ENCODE data around the gene GNG2. TPM values are rescaled to one million over a fixed set of nuclear protein-coding genes. Genes with fewer than 3 reads are reported as not detected.

The GNG2 gene
- total and polyA plus RNA-seq, 2 experiments from 2014 or later, result 3.3 to 4.5 TPM

GRCh38 chr14:51828017-51828797 lies 32.2 kb upstream of the GNG2 start:
- H3K36me3 ChIP-seq, result no peaks in the 10 kb centered on the region
- no peak overlapping the region for H3K27ac ChIP-seq
- no peaks in the 10 kb centered on the region for H3K4me1 ChIP-seq (ENCODE audit: low read depth)
- H3K4me3 ChIP-seq, result no peak overlapping the region
- DNase-seq (ENCODE audit: low read depth in 1 of 2, low spot score in 1 of 2), result peak in 1 of 2 donors; percentile 34
- no peaks in the 10 kb centered on the region for H3K27me3 ChIP-seq
- TF ChIP-seq CTCF (IDR thresholded peaks at IDR 0.05; ENCODE audit: low read depth, low read length), result no peak
- no peaks in the 10 kb centered on the region for H3K9me3 ChIP-seq (ENCODE audit: low read depth)

- Histone ChIP-seq H3K4me1 (ENCODE audit: low read depth) (peaks cover 12% of the 10 kb centered on the region), H3K27ac (no peak overlapping the region), H3K4me3 (no peak overlapping the region), H3K27me3 (no peaks in the 10 kb centered on the region), H3K9me3 (ENCODE audit: low read depth) (no peaks in the 10 kb centered on the region), H3K36me3 (no peaks in the 10 kb centered on the region)
- TF ChIP-seq CTCF (IDR thresholded peaks at IDR 0.05; ENCODE audit: low read depth, low read length), result no peak
- DNase-seq (ENCODE audit: low read depth in 1 of 2, low spot score in 1 of 2), result peak in 1 of 2 donors; percentile 58
These were observed 26.2 kb upstream of the GNG2 start for GRCh38 chr14:51834240-51834639.

GRCh38 chr14:51836417-51836816 lies 24.0 kb upstream of the GNG2 start:
- Histone ChIP-seq H3K4me1 (ENCODE audit: low read depth) (peaks cover 12% of the 10 kb centered on the region), H3K27ac (no peak overlapping the region), H3K9me3 (ENCODE audit: low read depth) (no peaks in the 10 kb centered on the region), H3K4me3 (no peak overlapping the region), H3K36me3 (no peaks in the 10 kb centered on the region), H3K27me3 (no peaks in the 10 kb centered on the region)
- no peak for DNase-seq (ENCODE audit: low read depth in 1 of 2, low spot score in 1 of 2)
- no peak for TF ChIP-seq CTCF (IDR thresholded peaks at IDR 0.05; ENCODE audit: low read depth, low read length)

GRCh38 chr14:51844081-51844881 lies 16.1 kb upstream of the GNG2 start:
- Histone ChIP-seq H3K27ac (no peak overlapping the region), H3K4me1 (ENCODE audit: low read depth) (peaks cover 13% of the 10 kb centered on the region), H3K9me3 (ENCODE audit: low read depth) (no peaks in the 10 kb centered on the region), H3K36me3 (no peaks in the 10 kb centered on the region), H3K27me3 (no peaks in the 10 kb centered on the region), H3K4me3 (no peak overlapping the region)
- no peak for DNase-seq (ENCODE audit: low read depth in 1 of 2, low spot score in 1 of 2)
- no peak for TF ChIP-seq CTCF (IDR thresholded peaks at IDR 0.05; ENCODE audit: low read depth, low read length)

- no peak overlapping the region for H3K27ac ChIP-seq
These were observed 14.6 kb upstream of the GNG2 start for GRCh38 chr14:51845811-51846210.

More at GRCh38 chr14:51845811-51846210, 14.6 kb upstream of the GNG2 start:
- peaks cover 13% of the 10 kb centered on the region for H3K4me1 ChIP-seq (ENCODE audit: low read depth)
- TF ChIP-seq CTCF (IDR thresholded peaks at IDR 0.05; ENCODE audit: low read depth, low read length), result no peak
- H3K36me3 ChIP-seq, result no peaks in the 10 kb centered on the region
- no peaks in the 10 kb centered on the region for H3K9me3 ChIP-seq (ENCODE audit: low read depth)
- DNase-seq (ENCODE audit: low read depth in 1 of 2, low spot score in 1 of 2), result peak in 1 of 2 donors; percentile 17
- H3K27me3 ChIP-seq, result no peaks in the 10 kb centered on the region
- H3K4me3 ChIP-seq, result no peak overlapping the region
